Measurements from ENCODE around the gene FAM13A.

DNA sequence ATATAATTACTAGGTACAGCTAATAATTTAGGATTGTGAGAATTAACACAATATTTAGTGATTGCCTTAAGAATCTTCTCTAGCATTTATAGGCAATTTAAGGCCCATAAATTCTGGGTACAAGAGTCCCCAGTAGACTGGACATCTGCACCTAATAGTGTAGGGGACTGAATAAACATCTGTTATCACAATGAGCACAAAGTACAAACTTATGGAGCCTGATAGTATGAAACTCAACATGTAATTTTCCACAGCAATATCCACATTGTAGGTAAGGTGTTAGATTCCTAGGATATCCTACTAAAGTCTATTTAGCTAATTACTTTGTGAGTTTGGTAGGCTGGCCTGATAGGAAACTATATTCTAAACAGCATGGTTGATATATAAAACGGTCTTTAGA lies 178.3 kb downstream of the FAM13A start:
- TF ChIP-seq, protein P1, sequence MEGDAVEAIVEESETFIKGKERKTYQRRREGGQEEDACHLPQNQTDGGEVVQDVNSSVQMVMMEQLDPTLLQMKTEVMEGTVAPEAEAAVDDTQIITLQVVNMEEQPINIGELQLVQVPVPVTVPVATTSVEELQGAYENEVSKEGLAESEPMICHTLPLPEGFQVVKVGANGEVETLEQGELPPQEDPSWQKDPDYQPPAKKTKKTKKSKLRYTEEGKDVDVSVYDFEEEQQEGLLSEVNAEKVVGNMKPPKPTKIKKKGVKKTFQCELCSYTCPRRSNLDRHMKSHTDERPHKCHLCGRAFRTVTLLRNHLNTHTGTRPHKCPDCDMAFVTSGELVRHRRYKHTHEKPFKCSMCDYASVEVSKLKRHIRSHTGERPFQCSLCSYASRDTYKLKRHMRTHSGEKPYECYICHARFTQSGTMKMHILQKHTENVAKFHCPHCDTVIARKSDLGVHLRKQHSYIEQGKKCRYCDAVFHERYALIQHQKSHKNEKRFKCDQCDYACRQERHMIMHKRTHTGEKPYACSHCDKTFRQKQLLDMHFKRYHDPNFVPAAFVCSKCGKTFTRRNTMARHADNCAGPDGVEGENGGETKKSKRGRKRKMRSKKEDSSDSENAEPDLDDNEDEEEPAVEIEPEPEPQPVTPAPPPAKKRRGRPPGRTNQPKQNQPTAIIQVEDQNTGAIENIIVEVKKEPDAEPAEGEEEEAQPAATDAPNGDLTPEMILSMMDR (IDR thresholded peaks at IDR 0.05): no peak
- no peak for TF ChIP-seq ZFX (IDR thresholded peaks at IDR 0.05; ENCODE audit: borderline replicate concordance)
